HEK293 (cell line): ENCODE data around the gene UBE2M.

Experiments used
- CTCF ChIA-PET: fragments of 350-600 bp; formaldehyde crosslinking; extraction: SDS; loops from one replicate; lab custom pipeline; 2021; ENCODE audit warnings: antibody characterized with exemption; lab: Yijun Ruan, JAX
- POLR2A ChIA-PET: fragments of 300-600 bp; formaldehyde crosslinking; extraction: SDS; loops from one replicate; lab custom pipeline; 2020; ENCODE audit warnings: antibody characterized with exemption, inconsistent platforms; lab: Yijun Ruan, JAX
- H3K27ac ChIP-seq: fragments of 200-500 bp; sonication (Bioruptor generic); 2 replicates; pipeline ENCODE4 v1.5.1; 2014; ENCODE audit warnings: low read depth, low read length, control low read depth, inconsistent platforms; ENCODE audit errors: extremely low read depth
- H3K36me3 ChIP-seq, 2 experiments: fragments of 200-500 bp in 1 of 2; sonication (Bioruptor generic) in 1 of 2; 1 replicate in 1 of 2; 2 replicates in 1 of 2; pipeline ENCODE4 v1.5.1; 2014 to 2017; ENCODE audit warnings: inconsistent platforms in 2 of 2, low read length in 2 of 2; ENCODE audit not compliant: control insufficient read depth in 2 of 2, insufficient read depth in 1 of 2
- H3K4me1 ChIP-seq: fragments of 200-500 bp; sonication (Bioruptor generic); 2 replicates; pipeline ENCODE4 v1.5.1; 2014; ENCODE audit warnings: mild to moderate bottlenecking, low read length, inconsistent platforms; ENCODE audit not compliant: control insufficient read depth, insufficient read depth
- H3K4me3 ChIP-seq: 2 replicates; pipeline ENCODE4 v1.5.1; 2011; ENCODE audit warnings: low read depth, mild to moderate bottlenecking, control low read depth, low read length, moderate library complexity
- H3K9me3 ChIP-seq: fragments of 200-500 bp; sonication (Bioruptor generic); 2 replicates; pipeline ENCODE4 v1.5.1; 2014; ENCODE audit warnings: low read depth, low read length, inconsistent platforms; ENCODE audit not compliant: control insufficient read depth, insufficient read depth
- AEBP2 ChIP-seq: fragments of 450-650 bp; formaldehyde crosslinking; IDR thresholded peaks from 2 replicates; pipeline ENCODE4 v1.5.1; 2016; ENCODE audit warnings: missing biosample characterization, missing genetic modification characterization, borderline replicate concordance
- BCL6B ChIP-seq: fragments of 450-650 bp; formaldehyde crosslinking; IDR thresholded peaks from 2 replicates; pipeline ENCODE4 v1.5.1; 2017; ENCODE audit warnings: missing biosample characterization, missing genetic modification characterization
- EGR2 ChIP-seq: fragments of 450-650 bp; formaldehyde crosslinking; IDR thresholded peaks from 2 replicates; pipeline ENCODE4 v1.5.1; 2016; ENCODE audit warnings: low read depth, missing biosample characterization, missing genetic modification characterization
- KLF17 ChIP-seq: fragments of 450-650 bp; formaldehyde crosslinking; IDR thresholded peaks from 2 replicates; pipeline ENCODE4 v1.5.1; 2016; ENCODE audit warnings: missing biosample characterization, missing genetic modification characterization
- PRDM1 ChIP-seq: fragments of 450-650 bp; formaldehyde crosslinking; IDR thresholded peaks from 2 replicates; pipeline ENCODE4; 2016; ENCODE audit warnings: missing biosample characterization, missing genetic modification characterization
- TSHZ1 ChIP-seq: fragments of 450-650 bp; formaldehyde crosslinking; IDR thresholded peaks from 2 replicates; pipeline ENCODE4 v1.5.1; 2016; ENCODE audit warnings: missing biosample characterization, missing genetic modification characterization, borderline replicate concordance
- ZBTB10 ChIP-seq: fragments of 450-650 bp; formaldehyde crosslinking; IDR thresholded peaks from 2 replicates; pipeline ENCODE4 v1.5.1; 2016; ENCODE audit warnings: missing biosample characterization, missing genetic modification characterization
- ZBTB21 ChIP-seq: fragments of 450-650 bp; formaldehyde crosslinking; IDR thresholded peaks from 2 replicates; pipeline ENCODE4 v1.5.1; 2017; ENCODE audit warnings: missing biosample characterization, missing genetic modification characterization
- ZBTB7A ChIP-seq: fragments of 450-650 bp; formaldehyde crosslinking; IDR thresholded peaks from 2 replicates; pipeline ENCODE4 v1.5.1; 2016; ENCODE audit warnings: low read depth, missing biosample characterization, missing genetic modification characterization
- ZFP3 ChIP-seq: fragments of 450-650 bp; formaldehyde crosslinking; IDR thresholded peaks from 2 replicates; pipeline ENCODE4 v1.5.1; 2016; ENCODE audit warnings: low read depth, missing biosample characterization, missing genetic modification characterization
- ZFP37 ChIP-seq: fragments of 450-650 bp; formaldehyde crosslinking; IDR thresholded peaks from 2 replicates; pipeline ENCODE4 v1.5.1; 2016; ENCODE audit warnings: missing biosample characterization, missing genetic modification characterization
- ZNF132 ChIP-seq: fragments of 450-650 bp; formaldehyde crosslinking; IDR thresholded peaks from 2 replicates; pipeline ENCODE4 v1.5.1; 2017; ENCODE audit warnings: missing biosample characterization, missing genetic modification characterization, borderline replicate concordance
- ZNF133 ChIP-seq: fragments of 450-650 bp; formaldehyde crosslinking; IDR thresholded peaks from 2 replicates; pipeline ENCODE4 v1.5.1; 2016; ENCODE audit warnings: missing biosample characterization, missing genetic modification characterization
- ZNF169 ChIP-seq: fragments of 450-650 bp; formaldehyde crosslinking; IDR thresholded peaks from 2 replicates; pipeline ENCODE4 v1.5.1; 2016; ENCODE audit warnings: missing biosample characterization, missing genetic modification characterization
- ZNF174 ChIP-seq: fragments of 450-650 bp; formaldehyde crosslinking; IDR thresholded peaks from 2 replicates; pipeline ENCODE4 v1.5.0; 2017; ENCODE audit warnings: missing biosample characterization, mild to moderate bottlenecking, missing genetic modification characterization
- ZNF274 ChIP-seq, 2 experiments: fragments of 200-500 bp in 1 of 2; fragments of 450-650 bp in 1 of 2; sonication (Bioruptor generic) in 1 of 2; formaldehyde crosslinking in 1 of 2; IDR thresholded peaks; 2 replicates each; pipeline versions ENCODE4 v1.5.1 to v1.6.1; 2014 to 2016; ENCODE audit warnings: borderline replicate concordance in 1 of 2, inconsistent platforms in 1 of 2, low read length in 1 of 2, missing biosample characterization in 1 of 2, missing genetic modification characterization in 1 of 2
- ZNF280C ChIP-seq: fragments of 450-650 bp; formaldehyde crosslinking; IDR thresholded peaks from 2 replicates; pipeline ENCODE4 v1.5.1; 2016; ENCODE audit warnings: missing biosample characterization, missing genetic modification characterization
- ZNF311 ChIP-seq: fragments of 450-650 bp; formaldehyde crosslinking; IDR thresholded peaks from 2 replicates; pipeline ENCODE4 v1.5.1; 2017; ENCODE audit warnings: missing biosample characterization, missing genetic modification characterization, borderline replicate concordance
- ZNF335 ChIP-seq: fragments of 450-650 bp; formaldehyde crosslinking; conservative IDR thresholded peaks from 2 replicates; pipeline ENCODE4 v1.5.1; 2016; ENCODE audit warnings: missing biosample characterization, missing genetic modification characterization
- ZNF571 ChIP-seq: fragments of 450-650 bp; formaldehyde crosslinking; IDR thresholded peaks from 2 replicates; pipeline ENCODE4 v1.5.0; 2017; ENCODE audit warnings: missing biosample characterization, missing genetic modification characterization
- ZNF768 ChIP-seq: fragments of 450-650 bp; formaldehyde crosslinking; IDR thresholded peaks from 2 replicates; pipeline ENCODE4 v1.5.1; 2018; ENCODE audit warnings: missing biosample characterization, mild to moderate bottlenecking, missing genetic modification characterization
- ZNF777 ChIP-seq: fragments of 450-650 bp; formaldehyde crosslinking; IDR thresholded peaks from 2 replicates; pipeline ENCODE4 v1.5.1; 2017; ENCODE audit warnings: missing biosample characterization, missing genetic modification characterization, borderline replicate concordance
- ZNF792 ChIP-seq: fragments of 450-650 bp; formaldehyde crosslinking; IDR thresholded peaks from 2 replicates; pipeline ENCODE4 v1.5.1; 2016; ENCODE audit warnings: missing biosample characterization, missing genetic modification characterization

UBE2M gene

GRCh38 chr19:58575183-58576041, 17.0 kb upstream of the UBE2M start (continued):
- no peak for TF ChIP-seq ZBTB10 (tag by site-specific recombination)
- no peak for TF ChIP-seq ZNF274 (IDR thresholded peaks at IDR 0.05; ENCODE audit: low read length)
- no peak for TF ChIP-seq ZNF274 (tag by site-specific recombination; IDR thresholded peaks at IDR 0.05; ENCODE audit: borderline replicate concordance)
- no peak for TF ChIP-seq AEBP2 (tag by site-specific recombination)
- no peak for TF ChIP-seq ZNF174 (tag by site-specific recombination)
- TF ChIP-seq ZNF777 (tag by site-specific recombination) = no peak
- peak; percentile 99 for TF ChIP-seq ZNF335 (tag by site-specific recombination)
- TF ChIP-seq PRDM1 (tag by site-specific recombination) = no peak
- TF ChIP-seq ZFP3 = no peak
- TF ChIP-seq ZNF792 (tag by site-specific recombination) = no peak
- TF ChIP-seq ZNF133 (tag by site-specific recombination) = no peak
- TF ChIP-seq ZBTB7A = no peak
- no peak for TF ChIP-seq ZNF132 (tag by site-specific recombination)
- 0 out of 2 replicates have a peak, but pooled peaks have one; percentile 58 for TF ChIP-seq ZFP37 (tag by site-specific recombination)
- no peak for TF ChIP-seq ZBTB21
- TF ChIP-seq BCL6B (tag by site-specific recombination) = no peak
- peak; percentile 73 for TF ChIP-seq EGR2
- no peak for TF ChIP-seq KLF17 (tag by site-specific recombination)

GRCh38 chr19:58573658-58574164, 15.3 kb upstream of the UBE2M start:
- CTCF ChIA-PET = interaction anchor here (0.6 kb wide), 1 partner anchor 779 kb away, joined by 3 read pairs; no protein-coding TSS in a partner anchor
- Histone ChIP-seq H3K4me3 (peak overlapping the region; percentile 67), H3K36me3 (peaks cover 0 to 34% of the 10 kb centered on the region in 2 experiments; a peak in 2 of 3 replicates), H3K4me1 (peaks cover 8% of the 10 kb centered on the region), H3K27ac (peak overlapping the region; percentile 77; the same call in 1 of the 2 replicates), H3K9me3 (no peaks in the 10 kb centered on the region)
- POLR2A ChIA-PET = no interaction called here
- no peak for TF ChIP-seq ZNF280C (tag by site-specific recombination)
- no peak for TF ChIP-seq ZNF768 (tag by site-specific recombination)
- no peak for TF ChIP-seq TSHZ1 (tag by site-specific recombination)
- 0 out of 2 replicates have a peak, but pooled peaks have one; percentile 33 for TF ChIP-seq ZNF169 (tag by site-specific recombination)
- TF ChIP-seq ZNF311 (tag by site-specific recombination) = peak; percentile 75; the same call in 1 of the 2 replicates
- TF ChIP-seq ZNF571 (tag by site-specific recombination) = no peak
